ENCODE measurements around the gene TEAD1. TPM values are rescaled to one million over a fixed set of nuclear protein-coding genes. Genes with fewer than 3 reads are reported as not detected.
A peak's percentile ranks its signal among the peaks of the same experiment; 100 is the strongest.

TEAD1 gene
- total and polyA plus RNA-seq, 9 of the 15 experiments (the other 6 are each of a cell fraction or from before 2014, with no cell fraction given): 1.7 to 17.7 (median 10.8) TPM

DNA sequence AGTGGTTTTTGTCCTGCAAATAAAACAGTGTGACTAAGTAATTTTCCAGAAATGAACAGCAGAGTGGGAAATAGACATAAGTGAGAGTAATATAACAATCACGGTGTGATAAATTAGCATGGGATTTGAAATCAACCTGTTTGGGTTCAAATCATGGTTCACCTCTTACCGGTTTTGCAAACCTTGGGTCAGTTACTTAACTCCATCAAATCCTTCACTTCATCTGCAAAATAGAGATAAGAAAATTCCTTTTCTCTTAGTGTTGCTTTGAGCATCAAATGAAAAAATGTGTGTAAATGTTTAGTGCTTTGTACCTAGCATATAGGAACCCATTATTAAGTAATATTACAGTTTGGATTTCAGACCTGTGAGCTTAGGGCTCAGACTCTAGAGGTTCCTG lies 152.2 kb downstream of the TEAD1 start:
- DNase-seq (ENCODE audit: extremely low read depth in 1 of 4, low spot score in 3 of 4) (no peak), FAIRE-seq (no peak), ATAC-seq (no peak)
- no peaks in the 10 kb centered on the region for H3K9me1 ChIP-seq (ENCODE audit: control insufficient read depth, insufficient read depth, low read length)
- intact Hi-C loops (cut with micrococcal nuclease): loop anchor here (5.0 kb wide), 2 partner anchors 36 to 61 kb away; no protein-coding TSS in a partner anchor
- peak; percentile 66 for TF ChIP-seq CBFA2T3 (IDR thresholded peaks at IDR 0.05)
- TF ChIP-seq TEAD4 (IDR thresholded peaks at IDR 0.05; ENCODE audit: low read length): peak; percentile 54
- TF ChIP-seq TEAD4 (CRISPR knock-in tag; IDR thresholded peaks at IDR 0.05; ENCODE audit: borderline replicate concordance): no peak
- TF ChIP-seq, protein P1, sequence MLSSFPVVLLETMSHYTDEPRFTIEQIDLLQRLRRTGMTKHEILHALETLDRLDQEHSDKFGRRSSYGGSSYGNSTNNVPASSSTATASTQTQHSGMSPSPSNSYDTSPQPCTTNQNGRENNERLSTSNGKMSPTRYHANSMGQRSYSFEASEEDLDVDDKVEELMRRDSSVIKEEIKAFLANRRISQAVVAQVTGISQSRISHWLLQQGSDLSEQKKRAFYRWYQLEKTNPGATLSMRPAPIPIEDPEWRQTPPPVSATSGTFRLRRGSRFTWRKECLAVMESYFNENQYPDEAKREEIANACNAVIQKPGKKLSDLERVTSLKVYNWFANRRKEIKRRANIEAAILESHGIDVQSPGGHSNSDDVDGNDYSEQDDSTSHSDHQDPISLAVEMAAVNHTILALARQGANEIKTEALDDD (IDR thresholded peaks at IDR 0.05): no peak
- TF ChIP-seq FOXM1 (IDR thresholded peaks at IDR 0.05; ENCODE audit: low read depth): peak; percentile 29; the same call in 1 of the 2 replicates
- TF ChIP-seq FOXM1 (CRISPR knock-in tag; IDR thresholded peaks at IDR 0.05; ENCODE audit: low read depth): no peak
- TF ChIP-seq RCOR1 (IDR thresholded peaks at IDR 0.05; ENCODE audit: borderline replicate concordance in 1 of 2, low read depth in 2 of 2, low read length in 2 of 2): 0 out of 4 replicates have a peak, but pooled peaks of 1 of the 2 experiments have one; percentile 23
- TF ChIP-seq MYC (IDR thresholded peaks at IDR 0.05; ENCODE audit: low read depth, low read length): no peak
- no peak for TF ChIP-seq MYC (CRISPR knock-in tag; IDR thresholded peaks at IDR 0.05; ENCODE audit: borderline replicate concordance, low read depth)
- peak; percentile 91 to 94 for TF ChIP-seq KDM1A (IDR thresholded peaks at IDR 0.05)
- TF ChIP-seq CBFA2T2 (conservative IDR thresholded peaks at IDR 0.05): peak; percentile 41
- peak in 1 of 2 experiments; percentile 58; a peak in 1 of 4 replicates for TF ChIP-seq HDAC1 (IDR thresholded peaks at IDR 0.05)
- TF ChIP-seq, protein P2, sequence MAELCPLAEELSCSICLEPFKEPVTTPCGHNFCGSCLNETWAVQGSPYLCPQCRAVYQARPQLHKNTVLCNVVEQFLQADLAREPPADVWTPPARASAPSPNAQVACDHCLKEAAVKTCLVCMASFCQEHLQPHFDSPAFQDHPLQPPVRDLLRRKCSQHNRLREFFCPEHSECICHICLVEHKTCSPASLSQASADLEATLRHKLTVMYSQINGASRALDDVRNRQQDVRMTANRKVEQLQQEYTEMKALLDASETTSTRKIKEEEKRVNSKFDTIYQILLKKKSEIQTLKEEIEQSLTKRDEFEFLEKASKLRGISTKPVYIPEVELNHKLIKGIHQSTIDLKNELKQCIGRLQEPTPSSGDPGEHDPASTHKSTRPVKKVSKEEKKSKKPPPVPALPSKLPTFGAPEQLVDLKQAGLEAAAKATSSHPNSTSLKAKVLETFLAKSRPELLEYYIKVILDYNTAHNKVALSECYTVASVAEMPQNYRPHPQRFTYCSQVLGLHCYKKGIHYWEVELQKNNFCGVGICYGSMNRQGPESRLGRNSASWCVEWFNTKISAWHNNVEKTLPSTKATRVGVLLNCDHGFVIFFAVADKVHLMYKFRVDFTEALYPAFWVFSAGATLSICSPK (IDR thresholded peaks at IDR 0.05; ENCODE audit: borderline replicate concordance): no peak
- TF ChIP-seq, protein P3, sequence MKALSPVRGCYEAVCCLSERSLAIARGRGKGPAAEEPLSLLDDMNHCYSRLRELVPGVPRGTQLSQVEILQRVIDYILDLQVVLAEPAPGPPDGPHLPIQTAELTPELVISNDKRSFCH (CRISPR knock-in tag; IDR thresholded peaks at IDR 0.05): no peak
- TF ChIP-seq, protein P3 (tag; IDR thresholded peaks at IDR 0.05): no peak
- no peak; the same call in 1 of the 2 replicates for TF ChIP-seq TAL1 (IDR thresholded peaks at IDR 0.05)
- no peak for TF ChIP-seq ZNF263 (CRISPR knock-in tag; IDR thresholded peaks at IDR 0.05; ENCODE audit: borderline replicate concordance)
- TF ChIP-seq PRMT5 (CRISPR knock-in tag; IDR thresholded peaks at IDR 0.05): no peak
- TF ChIP-seq BRD9 (IDR thresholded peaks at IDR 0.05; ENCODE audit: low read depth, partially characterized antibody): no peak
- 0 out of 2 replicates have a peak, but pooled peaks have one; percentile 28 for TF ChIP-seq ARID1B (IDR thresholded peaks at IDR 0.05)
- no peak for TF ChIP-seq ZNF121 (CRISPR knock-in tag; conservative IDR thresholded peaks at IDR 0.05)
- in situ Hi-C loops (cut with MboI): no loop called here
- no peaks in the 10 kb centered on the region for H3K9me3 ChIP-seq (replicated peaks; ENCODE audit: control insufficient read depth, insufficient read depth, low read depth, low read length)
- ChIA-PET POLR2A (interaction anchor here (1.7 kb wide), 1 partner anchor 27 kb away, joined by 3 read pairs; no protein-coding TSS in a partner anchor), CTCF (ENCODE audit: low intra/inter-chr PET ratio) (no interaction called here)
- H3K36me3 ChIP-seq (ENCODE audit: control insufficient read depth, insufficient read depth, low read length): no peaks in the 10 kb centered on the region
- H3K79me2 ChIP-seq (ENCODE audit: control insufficient read depth, insufficient read depth, low read length): peaks cover 12% of the 10 kb centered on the region; the same call in 1 of the 3 replicates
- no peak overlapping the region for H3K4me2 ChIP-seq (ENCODE audit: insufficient read depth, low read length)
- 4% methylated on average over 2 of the region's 2 CpGs for WGBS (ENCODE audit: insufficient coverage, low coverage, missing lambda C conversion rate)
- no peaks in the 10 kb centered on the region for H3K27me3 ChIP-seq (ENCODE audit: control insufficient read depth in 2 of 2, insufficient read depth in 2 of 2, low read length in 2 of 2)
- no peak overlapping the region for H3K9ac ChIP-seq (ENCODE audit: insufficient read depth in 1 of 2, low read depth in 2 of 2, low read length in 2 of 2)
- H2AFZ ChIP-seq (ENCODE audit: low read depth, low read length): no peak overlapping the region
- no peaks in the 10 kb centered on the region for H4K20me1 ChIP-seq (replicated peaks; ENCODE audit: control insufficient read depth, insufficient read depth, low read length)
- H3K4me3 ChIP-seq: no peak overlapping the region
- H3K27ac ChIP-seq (ENCODE audit: extremely low read depth, low read depth, low read length): no peak overlapping the region
- peaks cover 9 to 35% of the 10 kb centered on the region in 2 experiments; a peak in 4 of 5 replicates for H3K4me1 ChIP-seq (replicated peaks in 1 of 2; ENCODE audit: control insufficient read depth in 2 of 2, insufficient read depth in 2 of 2, low read length in 2 of 2)
- no TSS peak for BruUV-seq (replicated peaks)
